Ovary (tissue), 9 donors: Measurements from ENCODE around the gene RASD1. TPM values are rescaled to one million over a fixed set of nuclear protein-coding genes. Genes with fewer than 3 reads are reported as not detected.
"Not testable (repeated sequence)": the region's sequence is repeated elsewhere in the genome, so short reads cannot be mapped to it uniquely, and the experiment has no call there.

Source experiments
- DNase-seq, 5 donors: peaks; one replicate each; pipeline ENCODE4 v3.0.0-alpha.2; 2019 to 2020
- H3K27ac ChIP-seq, 2 donors: fragments of 200-600 bp; one replicate each; pipeline versions ENCODE4 v1.5.1 to v1.8.0; 2019 to 2022
- H3K27me3 ChIP-seq: fragments of 200-600 bp; one replicate; pipeline ENCODE4 v1.8.0; 2022
- H3K36me3 ChIP-seq: fragments of 200-600 bp; sonication (generic); one replicate; pipeline ENCODE4 v1.5.1; 2019
- H3K4me1 ChIP-seq: one replicate; pipeline ENCODE4 v1.8.1; 2013; ENCODE audit warnings: mild to moderate bottlenecking, moderate library complexity; ENCODE audit not compliant: insufficient read depth
- H3K4me3 ChIP-seq: fragments of 200-600 bp; sonication (generic); one replicate; pipeline ENCODE4 v1.5.1; 2017
- H3K9me3 ChIP-seq, 2 donors: fragments of 200-600 bp in 1 of 2; sonication (generic) in 1 of 2; one replicate each; pipeline versions ENCODE4 v1.5.1 to v1.8.1; 2013 to 2019; ENCODE audit warnings: mild to moderate bottlenecking in 1 of 2, moderate library complexity in 1 of 2
- EP300 ChIP-seq: sonication (generic); formaldehyde crosslinking; IDR thresholded peaks from one replicate; pipeline ENCODE4 v1.6.1; 2017; ENCODE audit warnings: antibody characterized with exemption
- POLR2A ChIP-seq: fragments of 450-650 bp; IDR thresholded peaks from one replicate; pipeline ENCODE4 v1.6.1; 2017; ENCODE audit warnings: antibody characterized with exemption, mild to moderate bottlenecking, moderate library complexity
- WGBS, 3 donors: extraction: QIAGEN DNeasy Blood & Tissue Kit in 1 of 3; methylation state at CpG; one replicate each; pipeline versions ENCODE4 v1.1.5 to v1.1.7; 2013 to 2017; 5-methylcytosine and 5-hydroxymethylcytosine counted together
- intact Hi-C, 4 donors: fragments of 100-400 bp; cut with DNase I; formaldehyde crosslinking; loops; one replicate each; pipeline versions ENCODE4 v1.11.0 to v1.15.1; 2022 to 2023
- polyA plus RNA-seq, 2 donors: library from polyadenylated mRNA; stranded (reverse); fragments of 200-250 nt in 1 of 2; fragments of 350-450 nt in 1 of 2; fragmentation: Illumina TruSeq in 1 of 2; extraction: RNeasy Lipid Tissue Mini Kit (QIAGEN cat#74804) in 1 of 2; gene quantifications; one replicate each; pipeline ENCODE4 v1.2.3, GENCODE V29; 2013 to 2014
- total RNA-seq, 7 donors: library from RNA; depleted of rRNA in 2 of 7; stranded (reverse); fragments of >200 nt in 2 of 7; fragmentation: NEBNext Ultra II Directional in 3 of 7; extraction: Animal tissue kit (Norgen Biotek cat#: 25700) in 3 of 7; gene quantifications; one replicate each; pipeline versions ENCODE4 v1.1.0 to v1.2.4, GENCODE V29; 2016 to 2023
- TF ChIP-seq, protein P1 (sequence below), 3 donors: fragments of 450-650 bp in 2 of 3; fragments of 200-600 bp in 1 of 3; IDR thresholded peaks; one replicate each; pipeline versions ENCODE4 v1.5.1 to v1.8.0; 2016 to 2022; ENCODE audit warnings: antibody characterized with exemption in 3 of 3, mild to moderate bottlenecking in 1 of 3
- donor health status: DM: no; HTN: no; CAD: no; lungs with moderate emphysema.
- donor health status: DM: no; HTN: no; CAD: no.
- donor health status: Bipolar disorder and iron deficiency.
- donor health status: DM: yes; HTN: yes; CAD: no.
- donor health status: DM: no; HTN: no; CAD: no.
- donor health status: DM: yes; HTN: yes; CAD: no.

RASD1 gene
- total and polyA plus RNA-seq, 9 donors, result 1.9 to 55.9 (median 27.3) TPM

DNA sequence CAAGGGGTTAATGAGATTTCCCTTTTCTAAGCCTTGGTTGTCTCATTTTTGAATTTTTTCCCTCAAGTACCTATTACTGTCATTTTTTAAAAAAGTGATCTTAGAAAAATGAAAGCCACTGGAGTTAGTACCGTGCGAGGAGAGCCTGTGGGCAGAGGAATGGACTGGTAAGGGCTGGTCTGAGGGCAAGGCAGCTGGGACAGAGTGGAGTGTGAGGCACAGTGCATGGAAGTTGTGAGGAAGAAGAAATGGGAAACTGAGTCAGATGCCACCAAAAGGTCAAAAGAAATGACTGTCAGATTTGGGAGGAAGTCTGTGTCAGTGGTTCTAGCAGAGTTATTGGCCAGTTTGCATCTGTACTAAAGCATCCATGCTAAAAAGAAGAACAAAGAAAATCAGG lies 8.2 kb downstream of the RASD1 start:
- H3K4me1 ChIP-seq, result no peaks in the 10 kb centered on the region
- H3K27ac ChIP-seq, result no peak overlapping the region
- H3K36me3 ChIP-seq, result no peaks in the 10 kb centered on the region
- intact Hi-C loops, result no loop called here
- no peak for DNase-seq
- 48 to 82% (median 50%) methylated on average over 2 of the region's 2 CpGs for WGBS, 3 donors
- H3K4me3 ChIP-seq, result no peak overlapping the region
- TF ChIP-seq POLR2A (no peak), EP300 (no peak)
- TF ChIP-seq, protein P1, sequence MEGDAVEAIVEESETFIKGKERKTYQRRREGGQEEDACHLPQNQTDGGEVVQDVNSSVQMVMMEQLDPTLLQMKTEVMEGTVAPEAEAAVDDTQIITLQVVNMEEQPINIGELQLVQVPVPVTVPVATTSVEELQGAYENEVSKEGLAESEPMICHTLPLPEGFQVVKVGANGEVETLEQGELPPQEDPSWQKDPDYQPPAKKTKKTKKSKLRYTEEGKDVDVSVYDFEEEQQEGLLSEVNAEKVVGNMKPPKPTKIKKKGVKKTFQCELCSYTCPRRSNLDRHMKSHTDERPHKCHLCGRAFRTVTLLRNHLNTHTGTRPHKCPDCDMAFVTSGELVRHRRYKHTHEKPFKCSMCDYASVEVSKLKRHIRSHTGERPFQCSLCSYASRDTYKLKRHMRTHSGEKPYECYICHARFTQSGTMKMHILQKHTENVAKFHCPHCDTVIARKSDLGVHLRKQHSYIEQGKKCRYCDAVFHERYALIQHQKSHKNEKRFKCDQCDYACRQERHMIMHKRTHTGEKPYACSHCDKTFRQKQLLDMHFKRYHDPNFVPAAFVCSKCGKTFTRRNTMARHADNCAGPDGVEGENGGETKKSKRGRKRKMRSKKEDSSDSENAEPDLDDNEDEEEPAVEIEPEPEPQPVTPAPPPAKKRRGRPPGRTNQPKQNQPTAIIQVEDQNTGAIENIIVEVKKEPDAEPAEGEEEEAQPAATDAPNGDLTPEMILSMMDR (IDR thresholded peaks at IDR 0.05), result no peak
- H3K9me3 ChIP-seq, result no peaks in the 10 kb centered on the region
- no peaks in the 10 kb centered on the region for H3K27me3 ChIP-seq

GRCh38 chr17:17486416-17486815 lies 9.8 kb downstream of the RASD1 start:
- H3K27me3 ChIP-seq, intact Hi-C loops, DNase-seq, H3K4me3 ChIP-seq, H3K4me1 ChIP-seq, H3K9me3 ChIP-seq, H3K27ac ChIP-seq, H3K36me3 ChIP-seq: not testable (repeated sequence)
- 95 to 97% (median 96%) methylated on average over 18 to 23 of the region's 23 CpGs for WGBS, 3 donors

DNA sequence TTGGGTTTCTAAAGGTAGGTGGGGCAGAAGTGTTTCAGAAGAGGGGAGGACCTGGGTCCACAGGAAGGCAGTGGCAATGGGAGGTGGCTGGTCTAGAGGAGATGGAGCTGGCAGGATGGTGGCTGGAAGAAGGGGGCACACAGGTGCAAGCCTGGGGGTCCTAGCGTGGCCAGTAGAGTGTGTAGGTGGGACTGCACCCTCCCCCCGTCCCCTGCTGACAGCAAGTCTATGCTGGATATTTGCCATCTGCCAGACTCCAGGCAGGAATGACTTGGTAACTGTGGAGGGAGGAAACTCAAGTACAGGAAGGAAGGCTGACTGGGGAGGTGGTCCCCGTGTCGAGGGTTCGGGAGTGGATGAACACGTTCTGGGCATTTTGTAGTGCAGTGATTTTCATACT lies 10.8 kb downstream of the RASD1 start:
- Histone ChIP-seq H3K9me3 (no peaks in the 10 kb centered on the region), H3K27me3 (no peaks in the 10 kb centered on the region), H3K27ac (no peak overlapping the region), H3K36me3 (no peaks in the 10 kb centered on the region), H3K4me3 (no peak overlapping the region), H3K4me1 (no peaks in the 10 kb centered on the region)
- WGBS, 3 donors, result 87 to 90% (median 89%) methylated on average over 6 of the region's 6 CpGs
- TF ChIP-seq EP300 (no peak), POLR2A (no peak)
- TF ChIP-seq, protein P1 (IDR thresholded peaks at IDR 0.05), result no peak
- intact Hi-C loops, result no loop called here
- DNase-seq, result no peak

DNA sequence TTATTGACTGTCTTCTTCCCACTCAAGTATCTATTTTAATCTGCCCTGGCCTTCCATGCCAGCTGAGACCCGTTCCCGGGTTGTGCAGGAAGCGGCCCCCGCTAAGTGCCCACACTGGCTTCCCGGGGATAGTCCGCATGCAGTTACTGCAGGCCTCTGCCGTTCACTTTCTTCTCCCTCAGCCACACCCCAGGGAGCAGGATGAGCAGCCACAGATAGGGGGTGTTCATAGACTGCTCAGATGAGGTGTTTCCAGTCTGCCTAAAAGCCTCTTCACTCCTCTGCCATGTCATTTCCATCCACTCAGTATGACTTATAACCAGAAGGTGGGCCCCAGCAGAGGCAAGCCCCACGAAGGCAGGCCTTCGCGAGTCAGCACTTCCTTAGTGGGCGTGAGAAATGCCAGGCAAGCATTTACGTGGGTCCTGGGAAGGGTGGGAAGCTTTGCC lies 11.7 kb downstream of the RASD1 start:
- H3K27ac ChIP-seq, result no peak overlapping the region
- WGBS, 3 donors, result 70 to 77% (median 73%) methylated on average over 12 of the region's 12 CpGs
- H3K36me3 ChIP-seq, result no peaks in the 10 kb centered on the region
- no peak for DNase-seq
- H3K4me3 ChIP-seq, result no peak overlapping the region
- TF ChIP-seq, protein P1 (IDR thresholded peaks at IDR 0.05), result no peak
- no peak for TF ChIP-seq EP300
- TF ChIP-seq POLR2A, result no peak
- H3K27me3 ChIP-seq, result no peaks in the 10 kb centered on the region
- H3K4me1 ChIP-seq, result no peaks in the 10 kb centered on the region
- intact Hi-C loops, result no loop called here
- no peaks in the 10 kb centered on the region for H3K9me3 ChIP-seq

DNA sequence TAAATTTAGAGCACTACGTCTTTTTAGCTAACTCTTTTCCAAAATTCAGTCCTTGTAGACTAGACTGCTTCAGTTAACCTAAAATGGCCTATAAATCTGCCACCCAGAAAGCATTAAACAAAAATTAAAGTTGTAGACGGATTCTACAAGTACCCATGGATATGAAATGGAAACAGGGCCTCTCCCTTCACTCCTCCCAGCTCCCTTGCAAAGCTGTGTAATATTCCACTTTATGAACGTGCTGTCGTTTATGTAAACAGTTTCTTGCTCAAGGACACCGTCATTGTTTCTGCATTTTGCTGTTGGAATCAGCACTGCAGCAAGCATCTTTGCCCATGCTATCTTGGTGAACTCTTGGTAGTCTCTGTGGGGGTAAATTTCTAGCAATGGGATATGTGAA lies 14.3 kb downstream of the RASD1 start:
- 24 to 50% (median 37%) methylated on average over 5 of the region's 5 CpGs for WGBS, 3 donors
- H3K9me3 ChIP-seq, result no peaks in the 10 kb centered on the region
- H3K4me1 ChIP-seq, result no peaks in the 10 kb centered on the region
- intact Hi-C loops, result no loop called here
- TF ChIP-seq POLR2A (no peak), EP300 (no peak)
- TF ChIP-seq, protein P1 (IDR thresholded peaks at IDR 0.05), result no peak
- H3K4me3 ChIP-seq, result no peak overlapping the region
- H3K36me3 ChIP-seq, result no peaks in the 10 kb centered on the region
- H3K27ac ChIP-seq, result no peak overlapping the region
- no peak for DNase-seq
- H3K27me3 ChIP-seq, result no peaks in the 10 kb centered on the region
